Heart left ventricle (tissue), 13 donors: ENCODE measurements around the gene C11orf58.

Experiments used
- CTCF ChIP-seq, 12 donors: fragments of 200-600 bp; sonication (generic) in 4 of 12; IDR thresholded peaks; one replicate each; pipeline versions ENCODE4 v1.5.0 to v1.8.0; 2018 to 2022; ENCODE audit warnings: antibody characterized with exemption in 12 of 12, mild to moderate bottlenecking in 5 of 12
- POLR2A ChIP-seq, 2 donors: fragments of 450-650 bp; IDR thresholded peaks; one replicate each; pipeline ENCODE4 v1.6.1; 2017; ENCODE audit warnings: antibody characterized with exemption in 2 of 2, mild to moderate bottlenecking in 2 of 2, moderate library complexity in 2 of 2
- donor health status: ischemic (EF 13 %, LVEDD 7.1; RV severe dilation, severe dysfunction).
- donor health status: DM: no; HTN: yes; CAD: no.
- donor health status: DM: no; HTN: no; CAD: no.
- donor health status: ischemic (EF 25% LVEDD 6.9; RV normal size, moderate dysfunction).
- donor health status: ischemic (EF 25% LVEDD 5.7; RV mildly dilated, moderate dysfunction).
- donor health status: ischemic (EF 35%, LVEDD 5.7; RV mildly dilated, moderate dysfunction).
- donor health status: nonischemic (EF 11% LVEDD 7.7; RV severe dilation, severe dysfunction).
- donor health status: DM: yes; HTN: yes; CAD: no.
- donor health status: PGD.
- donor health status: ischemic (EF 29% LVEDD 5.4; RV normal size, mild dysfunction).
- donor health status: nonischemic (EF 23%, LVEDD 6.1; RV moderate dilation, normal function).

GRCh38 chr11:16781936-16782919 lies 43.8 kb downstream of the C11orf58 start:
- TF ChIP-seq CTCF (IDR thresholded peaks at IDR 0.05) (no peak), POLR2A (IDR thresholded peaks at IDR 0.05) (no peak)
